Measurements from ENCODE around the gene EVL. TPM values are rescaled to one million over a fixed set of nuclear protein-coding genes. Genes with fewer than 3 reads are reported as not detected.

The EVL gene
- total RNA-seq, 1 experiment from 2014 or later: 82.9 TPM

DNA sequence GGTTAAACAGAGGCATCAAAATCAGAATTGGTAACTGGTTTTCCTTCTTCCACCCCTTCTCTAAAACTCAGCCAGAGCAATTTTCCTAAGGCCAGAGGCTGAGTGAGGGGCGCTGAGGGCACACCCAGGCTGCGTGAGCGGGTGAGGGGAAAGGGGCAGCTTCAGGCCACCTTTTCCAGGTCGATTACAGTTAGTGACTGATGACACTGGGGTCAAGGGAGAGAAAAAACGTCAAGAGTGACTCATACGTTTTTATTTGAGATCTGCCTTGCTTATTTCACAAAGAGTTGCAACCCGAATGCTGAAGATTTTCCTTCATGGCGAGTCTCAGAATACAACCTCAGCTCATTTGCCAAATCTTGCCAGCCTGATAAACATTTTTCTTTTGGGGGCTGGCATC is 46.7 kb upstream of the EVL start:
- BruUV-seq (replicated peaks): no TSS peak
- no peak for DNase-seq (ENCODE audit: low spot score)
- no peak for TF ChIP-seq EZH2 (IDR thresholded peaks at IDR 0.05; ENCODE audit: borderline replicate concordance, low read depth, low read length, poor library complexity, severe bottlenecking)
- TF ChIP-seq, protein P1, sequence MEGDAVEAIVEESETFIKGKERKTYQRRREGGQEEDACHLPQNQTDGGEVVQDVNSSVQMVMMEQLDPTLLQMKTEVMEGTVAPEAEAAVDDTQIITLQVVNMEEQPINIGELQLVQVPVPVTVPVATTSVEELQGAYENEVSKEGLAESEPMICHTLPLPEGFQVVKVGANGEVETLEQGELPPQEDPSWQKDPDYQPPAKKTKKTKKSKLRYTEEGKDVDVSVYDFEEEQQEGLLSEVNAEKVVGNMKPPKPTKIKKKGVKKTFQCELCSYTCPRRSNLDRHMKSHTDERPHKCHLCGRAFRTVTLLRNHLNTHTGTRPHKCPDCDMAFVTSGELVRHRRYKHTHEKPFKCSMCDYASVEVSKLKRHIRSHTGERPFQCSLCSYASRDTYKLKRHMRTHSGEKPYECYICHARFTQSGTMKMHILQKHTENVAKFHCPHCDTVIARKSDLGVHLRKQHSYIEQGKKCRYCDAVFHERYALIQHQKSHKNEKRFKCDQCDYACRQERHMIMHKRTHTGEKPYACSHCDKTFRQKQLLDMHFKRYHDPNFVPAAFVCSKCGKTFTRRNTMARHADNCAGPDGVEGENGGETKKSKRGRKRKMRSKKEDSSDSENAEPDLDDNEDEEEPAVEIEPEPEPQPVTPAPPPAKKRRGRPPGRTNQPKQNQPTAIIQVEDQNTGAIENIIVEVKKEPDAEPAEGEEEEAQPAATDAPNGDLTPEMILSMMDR (conservative IDR thresholded peaks at IDR 0.05; ENCODE audit: low read depth, low read length): no peak
- Histone ChIP-seq H3K36me3 (ENCODE audit: insufficient read depth, low read length, poor library complexity, severe bottlenecking) (no peaks in the 10 kb centered on the region), H3K9me3 (ENCODE audit: low read depth, low read length, poor library complexity, severe bottlenecking) (no peaks in the 10 kb centered on the region), H3K27me3 (replicated peaks; ENCODE audit: insufficient read depth, low read depth, low read length, poor library complexity) (no peaks in the 10 kb centered on the region), H3K4me1 (ENCODE audit: insufficient read depth, low read length, poor library complexity, severe bottlenecking) (peaks cover 10% of the 10 kb centered on the region), H3K4me3 (ENCODE audit: low read depth, low read length, poor library complexity, severe bottlenecking) (no peak overlapping the region), H3K27ac (ENCODE audit: low read depth, low read length, poor library complexity, severe bottlenecking) (no peak overlapping the region)
- POLR2A ChIA-PET (ENCODE audit: low non-redundant PET): no interaction called here
- intact Hi-C loops (cut with micrococcal nuclease; ENCODE audit: unreplicated experiment): no loop called here
- CTCF ChIA-PET: no interaction called here

DNA sequence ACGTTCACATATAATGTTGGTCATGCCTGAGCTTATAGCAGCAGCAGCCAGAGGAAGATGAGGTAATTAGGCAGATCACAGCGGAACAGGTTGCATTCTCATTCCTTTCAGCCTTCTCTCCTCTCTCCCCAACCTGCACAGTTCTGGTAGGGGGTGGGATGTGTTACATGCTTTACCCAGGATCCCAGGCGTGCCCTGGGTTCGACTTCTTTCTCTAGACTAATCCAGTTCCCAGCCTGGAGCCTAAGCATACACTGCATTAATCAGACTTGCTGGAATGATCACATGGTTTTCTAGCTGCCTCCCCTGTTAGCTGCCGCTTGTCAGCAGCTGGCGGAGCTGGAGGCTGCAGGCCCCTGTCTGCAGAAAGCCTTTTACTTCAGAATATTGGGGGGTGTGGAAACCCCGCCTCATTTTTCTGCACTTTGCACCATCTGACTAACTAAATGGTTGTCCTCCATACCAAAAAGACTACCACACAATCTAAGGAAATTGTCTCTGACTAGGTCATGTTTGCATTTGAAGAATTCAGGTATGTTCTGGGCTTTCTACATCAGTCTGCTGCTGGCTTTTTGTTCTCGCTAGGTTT is 46.0 kb upstream of the EVL start:
- Histone ChIP-seq H3K4me3 (ENCODE audit: low read depth, low read length, poor library complexity, severe bottlenecking) (no peak overlapping the region), H3K36me3 (ENCODE audit: insufficient read depth, low read length, poor library complexity, severe bottlenecking) (no peaks in the 10 kb centered on the region), H3K9me3 (ENCODE audit: low read depth, low read length, poor library complexity, severe bottlenecking) (no peaks in the 10 kb centered on the region), H3K4me1 (ENCODE audit: insufficient read depth, low read length, poor library complexity, severe bottlenecking) (peaks cover 10% of the 10 kb centered on the region), H3K27ac (ENCODE audit: low read depth, low read length, poor library complexity, severe bottlenecking) (no peak overlapping the region), H3K27me3 (replicated peaks; ENCODE audit: insufficient read depth, low read depth, low read length, poor library complexity) (no peaks in the 10 kb centered on the region)
- POLR2A ChIA-PET (ENCODE audit: low non-redundant PET): no interaction called here
- no TSS peak for BruUV-seq (replicated peaks)
- DNase-seq (ENCODE audit: low spot score): no peak
- intact Hi-C loops (cut with micrococcal nuclease; ENCODE audit: unreplicated experiment): no loop called here
- no peak for TF ChIP-seq EZH2 (IDR thresholded peaks at IDR 0.05; ENCODE audit: borderline replicate concordance, low read depth, low read length, poor library complexity, severe bottlenecking)
- TF ChIP-seq, protein P1 (conservative IDR thresholded peaks at IDR 0.05; ENCODE audit: low read depth, low read length): no peak
- CTCF ChIA-PET: no interaction called here

DNA sequence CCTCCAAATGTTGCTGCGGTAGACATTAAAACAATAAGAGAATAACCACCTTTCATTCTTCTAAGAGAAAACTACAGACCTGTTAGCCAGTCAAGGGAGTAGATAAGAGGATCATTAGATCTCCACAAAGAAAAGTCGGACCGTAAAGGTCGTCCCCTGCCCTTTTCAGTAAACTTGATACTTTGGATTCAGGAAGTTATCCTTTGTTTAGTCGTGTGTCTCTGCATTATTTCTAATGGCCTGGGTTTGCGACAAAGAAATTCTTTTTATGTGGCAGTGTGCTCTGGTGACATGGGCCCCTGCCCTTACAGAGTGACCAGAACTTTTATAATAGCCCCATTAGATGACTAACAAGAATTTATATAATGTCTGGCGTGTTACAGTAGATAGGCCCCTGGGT is 44.6 kb upstream of the EVL start:
- Histone ChIP-seq H3K4me1 (ENCODE audit: insufficient read depth, low read length, poor library complexity, severe bottlenecking) (peaks cover 10% of the 10 kb centered on the region), H3K36me3 (ENCODE audit: insufficient read depth, low read length, poor library complexity, severe bottlenecking) (no peaks in the 10 kb centered on the region), H3K4me3 (ENCODE audit: low read depth, low read length, poor library complexity, severe bottlenecking) (no peak overlapping the region), H3K9me3 (ENCODE audit: low read depth, low read length, poor library complexity, severe bottlenecking) (no peaks in the 10 kb centered on the region), H3K27ac (ENCODE audit: low read depth, low read length, poor library complexity, severe bottlenecking) (no peak overlapping the region), H3K27me3 (replicated peaks; ENCODE audit: insufficient read depth, low read depth, low read length, poor library complexity) (no peaks in the 10 kb centered on the region)
- ChIA-PET POLR2A (ENCODE audit: low non-redundant PET) (no interaction called here), CTCF (no interaction called here)
- no TSS peak for BruUV-seq (replicated peaks)
- intact Hi-C loops (cut with micrococcal nuclease; ENCODE audit: unreplicated experiment): no loop called here
- TF ChIP-seq EZH2 (IDR thresholded peaks at IDR 0.05; ENCODE audit: borderline replicate concordance, low read depth, low read length, poor library complexity, severe bottlenecking): no peak
- TF ChIP-seq, protein P1 (conservative IDR thresholded peaks at IDR 0.05; ENCODE audit: low read depth, low read length): no peak
- DNase-seq (ENCODE audit: low spot score): no peak
